Activated CD4-positive, alpha-beta memory T cell treated with anti-CD3 and anti-CD28 coated beads for 36 hours (primary cell): ENCODE data around the gene PRAC2. TPM values are rescaled to one million over a fixed set of nuclear protein-coding genes. Genes with fewer than 3 reads are reported as not detected.

Experiments
- CTCF ChIA-PET: fragments of 350-600 bp; sonication (Branson Sonifier 250); formaldehyde crosslinking; loops from one replicate; lab custom pipeline; 2021; ENCODE audit warnings: antibody characterized with exemption, inconsistent platforms; lab: Charles Lee
- POLR2A ChIA-PET: fragments of 350-600 bp; sonication (Branson Sonifier 250); formaldehyde crosslinking; loops from one replicate; lab custom pipeline; 2021; ENCODE audit warnings: antibody characterized with exemption; lab: Charles Lee
- DNase-seq: peaks from one replicate; pipeline ENCODE4 v3.0.0-alpha.2; 2020
- H3K27ac Mint-ChIP-seq: one replicate; pipeline ENCODE4 v1.8.0; 2021; ENCODE audit warnings: mixed read lengths
- H3K27me3 Mint-ChIP-seq: one replicate; pipeline ENCODE4 v1.8.0; 2021; ENCODE audit warnings: mixed read lengths
- H3K36me3 Mint-ChIP-seq: one replicate; pipeline ENCODE4 v1.8.0; 2021; ENCODE audit warnings: mixed read lengths
- H3K4me1 Mint-ChIP-seq: one replicate; pipeline ENCODE4 v1.8.0; 2021; ENCODE audit warnings: low read depth, mixed read lengths
- H3K4me3 Mint-ChIP-seq: one replicate; pipeline ENCODE4 v1.8.0; 2021; ENCODE audit warnings: mild to moderate bottlenecking, mixed read lengths
- H3K9me3 Mint-ChIP-seq: one replicate; pipeline ENCODE4 v1.8.0; 2021; ENCODE audit warnings: mixed read lengths
- intact Hi-C: fragments of 100-400 bp; cut with micrococcal nuclease; formaldehyde crosslinking; loops from one replicate; pipeline ENCODE4 v1.15.1; 2023
- microRNA-seq: library from miRNA; unstranded; fragments of <30 nt; microRNA quantifications from one replicate; pipeline ENCODE4 v1.2.0, GENCODE V29; 2022; ENCODE audit warnings: borderline number of aligned reads, borderline microRNAs expressed, borderline replicate concordance
- total RNA-seq, 2 experiments: library from RNA; stranded (reverse); gene quantifications; one replicate each; pipeline ENCODE4 v1.2.3, GENCODE V29; 2021

PRAC2 gene
- total RNA-seq, 2 experiments from 2014 or later = not detected

- no peaks in the 10 kb centered on the region for H3K4me1 Mint-ChIP-seq
- peaks cover 32% of the 10 kb centered on the region for H3K27me3 Mint-ChIP-seq
- ChIA-PET CTCF (interaction anchor here (0.8 to 2.3 kb wide), 4 partner anchors 14 to 112 kb away, joined by 3 to 7 read pairs (median 3); no protein-coding TSS in a partner anchor), POLR2A (no interaction called here)
- H3K9me3 Mint-ChIP-seq = no peaks in the 10 kb centered on the region
- DNase-seq = no peak
- H3K4me3 Mint-ChIP-seq = no peak overlapping the region
- no peak overlapping the region for H3K27ac Mint-ChIP-seq
- H3K36me3 Mint-ChIP-seq = no peaks in the 10 kb centered on the region
- intact Hi-C loops = no loop called here
Measured at GRCh38 chr17:48767263-48767774, 44.3 kb downstream of the PRAC2 start.

GRCh38 chr17:48769009-48769675 lies 46.2 kb downstream of the PRAC2 start:
- H3K36me3 Mint-ChIP-seq = no peaks in the 10 kb centered on the region
- no peak overlapping the region for H3K4me3 Mint-ChIP-seq
- no peaks in the 10 kb centered on the region for H3K9me3 Mint-ChIP-seq
- DNase-seq = no peak
- H3K4me1 Mint-ChIP-seq = no peaks in the 10 kb centered on the region
- intact Hi-C loops = no loop called here
- H3K27me3 Mint-ChIP-seq = peaks cover 27% of the 10 kb centered on the region
- ChIA-PET CTCF (interaction anchor here (0.6 to 2.3 kb wide), 7 partner anchors 10 to 133 kb away, joined by 3 to 9 read pairs (median 4); partner anchors contain the start of gene PRAC2), POLR2A (interaction anchor here (1.0 kb wide), 1 partner anchor 38 kb away, joined by 3 read pairs; no protein-coding TSS in a partner anchor)
- H3K27ac Mint-ChIP-seq = no peak overlapping the region

- Mint-ChIP-seq H3K4me3 (no peak overlapping the region), H3K4me1 (no peaks in the 10 kb centered on the region), H3K36me3 (no peaks in the 10 kb centered on the region), H3K27ac (no peak overlapping the region), H3K9me3 (no peaks in the 10 kb centered on the region), H3K27me3 (peaks cover 26% of the 10 kb centered on the region)
- POLR2A ChIA-PET = no interaction called here
- CTCF ChIA-PET = interaction anchor here (2.2 kb wide), 1 partner anchor 93 kb away, joined by 9 read pairs; no protein-coding TSS in a partner anchor
- intact Hi-C loops = no loop called here
- DNase-seq = no peak
Measured at GRCh38 chr17:48770954-48771353, 48.0 kb downstream of the PRAC2 start.

- no peak for DNase-seq
- H3K36me3 Mint-ChIP-seq = no peaks in the 10 kb centered on the region
- peaks cover 26% of the 10 kb centered on the region for H3K27me3 Mint-ChIP-seq
- ChIA-PET CTCF (no interaction called here), POLR2A (no interaction called here)
- no peak overlapping the region for H3K27ac Mint-ChIP-seq
- no peaks in the 10 kb centered on the region for H3K9me3 Mint-ChIP-seq
- intact Hi-C loops = no loop called here
- no peak overlapping the region for H3K4me3 Mint-ChIP-seq
- no peaks in the 10 kb centered on the region for H3K4me1 Mint-ChIP-seq
Measured at GRCh38 chr17:48773245-48773644, 50.3 kb downstream of the PRAC2 start.

Small RNA genes within 50 kb of the gene (microRNA-seq; reads per million reads assigned to microRNA genes)
- not detected for gene MIR3185

Other genes starting within 250 kb of the PRAC2 start
- not detected for gene HOXB1, start 192.2 kb upstream of the PRAC2 start, total RNA-seq
- 10 to 100 TPM; 13.3 to 16.8 TPM for gene HOXB2, start 178.1 kb upstream of the PRAC2 start, total RNA-seq
- gene HOXB4, start 144.8 kb upstream of the PRAC2 start, total RNA-seq = 1 to 10 TPM; 2.3 TPM
- 1 to 10 TPM; 2.6 TPM for gene HOXB3, start 132.9 kb upstream of the PRAC2 start, total RNA-seq
- gene HOXB5, start 129.4 kb upstream of the PRAC2 start, total RNA-seq = not detected
- under 1 TPM; 0.21 to 0.22 TPM for gene HOXB6, start 118.2 kb upstream of the PRAC2 start, total RNA-seq
- under 1 TPM; 0.36 to 0.44 TPM for gene HOXB7, start 112.2 kb upstream of the PRAC2 start, total RNA-seq
- gene HOXB8, start 107.9 kb upstream of the PRAC2 start, total RNA-seq = not detected
- gene HOXB9, start 96.8 kb upstream of the PRAC2 start, total RNA-seq = 1 to 10 TPM; 1.4 to 1.5 TPM
- not detected for gene PRAC1, start 667 bp upstream of the PRAC2 start, total RNA-seq
- gene HOXB13, start 5.6 kb downstream of the PRAC2 start, total RNA-seq = not detected
- not detected for gene TTLL6, start 94.0 kb downstream of the PRAC2 start, total RNA-seq
- gene CALCOCO2, start 107.8 kb downstream of the PRAC2 start, total RNA-seq = 10 to 100 TPM; 65.1 to 72.1 TPM
- 100 to 1,000 TPM; 119 to 129 TPM for gene ATP5MC1, start 169.6 kb downstream of the PRAC2 start, total RNA-seq
- 100 to 1,000 TPM; 102 to 109 TPM for gene UBE2Z, start 185.2 kb downstream of the PRAC2 start, total RNA-seq
- gene SNF8, start 221.7 kb downstream of the PRAC2 start, total RNA-seq = 100 to 1,000 TPM in 1 of 2 experiments, 10 to 100 TPM in 1; 93.5 to 105 TPM
- not detected for gene GIP, start 245.4 kb downstream of the PRAC2 start, total RNA-seq